HG03469 (cell line): ENCODE data around the gene IFT122.

Experiments used
- ATAC-seq: cut with Tn5 transposase; IDR thresholded peaks from one replicate; pipeline ENCODE4 v1.9.1; 2021; ENCODE audit warnings: mild to moderate bottlenecking, moderate library complexity, moderate number of reproducible peaks; ENCODE audit not compliant: unreplicated experiment

IFT122 gene

GRCh38 chr3:129415830-129416229, 24.2 kb upstream of the IFT122 start:
- ATAC-seq = no peak

GRCh38 chr3:129416415-129416814, 23.6 kb upstream of the IFT122 start:
- no peak for ATAC-seq

- no peak for ATAC-seq
Measured at GRCh38 chr3:129417326-129417725, 22.7 kb upstream of the IFT122 start.

GRCh38 chr3:129418041-129418973, 21.7 kb upstream of the IFT122 start:
- ATAC-seq = no peak

GRCh38 chr3:129419476-129419875, 20.5 kb upstream of the IFT122 start:
- ATAC-seq = no peak

GRCh38 chr3:129421236-129421883, 18.7 kb upstream of the IFT122 start:
- no peak for ATAC-seq

- no peak for ATAC-seq
Measured at GRCh38 chr3:129421988-129422745, 17.9 kb upstream of the IFT122 start.

GRCh38 chr3:129422897-129423296, 17.1 kb upstream of the IFT122 start:
- ATAC-seq = no peak

GRCh38 chr3:129424185-129424841, 15.7 kb upstream of the IFT122 start:
- peak; percentile 58 for ATAC-seq

- ATAC-seq = no peak
Measured at GRCh38 chr3:129425213-129425612, 14.8 kb upstream of the IFT122 start.

- ATAC-seq = no peak
Measured at GRCh38 chr3:129425619-129426018, 14.4 kb upstream of the IFT122 start.

- no peak for ATAC-seq
Measured at GRCh38 chr3:129428007-129428375, 12.0 kb upstream of the IFT122 start.

GRCh38 chr3:129428376-129429079, 11.5 kb upstream of the IFT122 start, which contains the start of gene EFCAB12:
TSS of gene EFCAB12 (minus strand) at chr3:129428636. CDS start at chr3:129428488, 148 bp downstream.
- ATAC-seq = peak; percentile 63

- no peak for ATAC-seq
Measured at GRCh38 chr3:129429080-129429451, 11.0 kb upstream of the IFT122 start.

- ATAC-seq = no peak
Measured at GRCh38 chr3:129429602-129430001, 10.4 kb upstream of the IFT122 start.

GRCh38 chr3:129432036-129432435, 8.0 kb upstream of the IFT122 start:
- no peak for ATAC-seq

GRCh38 chr3:129432671-129433070, 7.4 kb upstream of the IFT122 start:
- no peak for ATAC-seq

- no peak for ATAC-seq
Measured at GRCh38 chr3:129433565-129433964, 6.5 kb upstream of the IFT122 start.

- no peak for ATAC-seq
Measured at GRCh38 chr3:129434140-129434539, 5.9 kb upstream of the IFT122 start.

GRCh38 chr3:129435367-129435766, 4.7 kb upstream of the IFT122 start:
- ATAC-seq = no peak
